ENCODE measurements around the gene ZBTB20. TPM values are rescaled to one million over a fixed set of nuclear protein-coding genes. Genes with fewer than 3 reads are reported as not detected.

ZBTB20 gene
- total RNA-seq, 1 donor from 2014 or later: 27.5 TPM

DNA sequence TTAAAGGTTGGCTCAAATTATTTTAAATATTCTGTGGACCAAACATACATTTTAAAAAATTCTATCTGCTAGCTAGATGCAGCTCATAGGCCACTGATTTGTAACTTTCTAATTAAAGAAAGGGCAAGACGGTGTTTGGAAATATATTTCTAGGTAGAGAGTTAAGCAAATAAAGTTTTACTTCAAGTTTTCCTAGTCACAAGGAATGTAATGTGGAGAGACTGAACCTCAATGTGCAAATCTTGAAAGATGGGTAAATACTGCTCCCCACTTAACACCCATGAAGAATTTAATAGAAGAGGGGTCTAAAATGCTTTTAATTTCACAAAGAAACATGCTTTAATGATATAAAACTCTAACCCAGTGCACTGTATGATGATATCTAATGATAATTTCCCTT lies 678.0 kb downstream of the ZBTB20 start:
- no peak overlapping the region for H3K27ac Mint-ChIP-seq (ENCODE audit: unreplicated experiment)
- peaks cover 2% of the 10 kb centered on the region for H3K9me3 Mint-ChIP-seq (ENCODE audit: unreplicated experiment)
- TF ChIP-seq, protein P1, sequence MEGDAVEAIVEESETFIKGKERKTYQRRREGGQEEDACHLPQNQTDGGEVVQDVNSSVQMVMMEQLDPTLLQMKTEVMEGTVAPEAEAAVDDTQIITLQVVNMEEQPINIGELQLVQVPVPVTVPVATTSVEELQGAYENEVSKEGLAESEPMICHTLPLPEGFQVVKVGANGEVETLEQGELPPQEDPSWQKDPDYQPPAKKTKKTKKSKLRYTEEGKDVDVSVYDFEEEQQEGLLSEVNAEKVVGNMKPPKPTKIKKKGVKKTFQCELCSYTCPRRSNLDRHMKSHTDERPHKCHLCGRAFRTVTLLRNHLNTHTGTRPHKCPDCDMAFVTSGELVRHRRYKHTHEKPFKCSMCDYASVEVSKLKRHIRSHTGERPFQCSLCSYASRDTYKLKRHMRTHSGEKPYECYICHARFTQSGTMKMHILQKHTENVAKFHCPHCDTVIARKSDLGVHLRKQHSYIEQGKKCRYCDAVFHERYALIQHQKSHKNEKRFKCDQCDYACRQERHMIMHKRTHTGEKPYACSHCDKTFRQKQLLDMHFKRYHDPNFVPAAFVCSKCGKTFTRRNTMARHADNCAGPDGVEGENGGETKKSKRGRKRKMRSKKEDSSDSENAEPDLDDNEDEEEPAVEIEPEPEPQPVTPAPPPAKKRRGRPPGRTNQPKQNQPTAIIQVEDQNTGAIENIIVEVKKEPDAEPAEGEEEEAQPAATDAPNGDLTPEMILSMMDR (IDR thresholded peaks at IDR 0.05; ENCODE audit: partially characterized antibody, unreplicated experiment): no peak
- no peaks in the 10 kb centered on the region for H3K36me3 Mint-ChIP-seq (ENCODE audit: unreplicated experiment)
- no peaks in the 10 kb centered on the region for H3K4me1 Mint-ChIP-seq (ENCODE audit: low read depth, unreplicated experiment)
- H3K27me3 Mint-ChIP-seq (ENCODE audit: unreplicated experiment): no peaks in the 10 kb centered on the region
- H3K4me3 Mint-ChIP-seq (ENCODE audit: unreplicated experiment): no peak overlapping the region
- DNase-seq: no peak

DNA sequence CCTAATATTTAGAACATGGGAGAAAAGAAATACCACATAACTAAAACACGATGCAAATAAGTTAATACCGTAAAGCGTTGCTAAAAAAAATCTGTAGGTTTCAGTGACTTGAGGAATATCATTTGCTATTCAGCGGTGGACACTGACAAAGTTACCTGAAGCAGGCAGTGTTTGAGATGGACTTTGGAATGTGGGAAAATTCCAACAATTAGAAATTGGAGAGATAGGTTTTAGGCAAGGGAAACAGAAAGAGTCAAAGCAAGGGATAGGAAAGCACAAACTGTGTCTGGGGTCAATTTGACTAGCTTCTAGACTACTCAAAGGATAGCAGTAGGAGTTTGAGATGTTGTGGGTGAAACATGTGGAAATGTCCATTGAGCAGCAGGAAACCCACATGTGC lies 680.3 kb downstream of the ZBTB20 start:
- DNase-seq: no peak
- Mint-ChIP-seq H3K9me3 (ENCODE audit: unreplicated experiment) (no peaks in the 10 kb centered on the region), H3K27ac (ENCODE audit: unreplicated experiment) (no peak overlapping the region), H3K4me1 (ENCODE audit: low read depth, unreplicated experiment) (no peaks in the 10 kb centered on the region), H3K4me3 (ENCODE audit: unreplicated experiment) (no peak overlapping the region), H3K27me3 (ENCODE audit: unreplicated experiment) (no peaks in the 10 kb centered on the region), H3K36me3 (ENCODE audit: unreplicated experiment) (no peaks in the 10 kb centered on the region)
- TF ChIP-seq, protein P1 (IDR thresholded peaks at IDR 0.05; ENCODE audit: partially characterized antibody, unreplicated experiment): no peak

DNA sequence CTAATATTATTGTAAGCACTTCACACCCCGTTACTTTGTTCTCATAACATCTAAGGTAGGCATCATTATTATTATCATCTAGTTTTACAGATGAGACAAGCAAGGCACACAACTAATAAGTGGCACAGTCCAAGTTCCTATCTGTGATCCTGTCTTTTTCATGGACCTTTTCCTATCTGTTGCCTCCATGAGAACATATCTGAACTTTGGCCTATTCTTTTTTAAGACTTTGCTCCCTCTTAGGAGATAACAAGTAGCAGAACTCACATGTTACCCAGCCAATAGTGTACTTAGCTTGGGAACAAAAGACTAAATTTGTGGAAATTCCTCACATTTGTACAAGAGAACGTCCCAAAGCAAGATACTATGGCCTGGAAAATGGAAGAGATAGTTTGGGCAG lies 680.8 kb downstream of the ZBTB20 start:
- Mint-ChIP-seq H3K27me3 (ENCODE audit: unreplicated experiment) (no peaks in the 10 kb centered on the region), H3K4me1 (ENCODE audit: low read depth, unreplicated experiment) (no peaks in the 10 kb centered on the region), H3K4me3 (ENCODE audit: unreplicated experiment) (no peak overlapping the region), H3K27ac (ENCODE audit: unreplicated experiment) (no peak overlapping the region), H3K36me3 (ENCODE audit: unreplicated experiment) (no peaks in the 10 kb centered on the region), H3K9me3 (ENCODE audit: unreplicated experiment) (no peaks in the 10 kb centered on the region)
- TF ChIP-seq, protein P1 (IDR thresholded peaks at IDR 0.05; ENCODE audit: partially characterized antibody, unreplicated experiment): no peak
- no peak for DNase-seq

GRCh38 chr3:114464548-114464947 lies 682.5 kb downstream of the ZBTB20 start:
- Mint-ChIP-seq H3K9me3 (ENCODE audit: unreplicated experiment) (no peaks in the 10 kb centered on the region), H3K4me3 (ENCODE audit: unreplicated experiment) (no peak overlapping the region), H3K36me3 (ENCODE audit: unreplicated experiment) (no peaks in the 10 kb centered on the region), H3K4me1 (ENCODE audit: low read depth, unreplicated experiment) (no peaks in the 10 kb centered on the region), H3K27me3 (ENCODE audit: unreplicated experiment) (no peaks in the 10 kb centered on the region), H3K27ac (ENCODE audit: unreplicated experiment) (no peak overlapping the region)
- no peak for DNase-seq
- TF ChIP-seq, protein P1 (IDR thresholded peaks at IDR 0.05; ENCODE audit: partially characterized antibody, unreplicated experiment): no peak

GRCh38 chr3:114462750-114463149 lies 684.3 kb downstream of the ZBTB20 start:
- no peaks in the 10 kb centered on the region for H3K36me3 Mint-ChIP-seq (ENCODE audit: unreplicated experiment)
- H3K4me1 Mint-ChIP-seq (ENCODE audit: low read depth, unreplicated experiment): no peaks in the 10 kb centered on the region
- no peaks in the 10 kb centered on the region for H3K27me3 Mint-ChIP-seq (ENCODE audit: unreplicated experiment)
- H3K9me3 Mint-ChIP-seq (ENCODE audit: unreplicated experiment): no peaks in the 10 kb centered on the region
- TF ChIP-seq, protein P1 (IDR thresholded peaks at IDR 0.05; ENCODE audit: partially characterized antibody, unreplicated experiment): no peak
- no peak for DNase-seq
- H3K4me3 Mint-ChIP-seq (ENCODE audit: unreplicated experiment): no peak overlapping the region
- H3K27ac Mint-ChIP-seq (ENCODE audit: unreplicated experiment): no peak overlapping the region
